Measurements from ENCODE around the gene MAP2K3.
"Not testable (repeated sequence)": the region's sequence is repeated elsewhere in the genome, so short reads cannot be mapped to it uniquely, and the experiment has no call there.

MAP2K3 gene

DNA sequence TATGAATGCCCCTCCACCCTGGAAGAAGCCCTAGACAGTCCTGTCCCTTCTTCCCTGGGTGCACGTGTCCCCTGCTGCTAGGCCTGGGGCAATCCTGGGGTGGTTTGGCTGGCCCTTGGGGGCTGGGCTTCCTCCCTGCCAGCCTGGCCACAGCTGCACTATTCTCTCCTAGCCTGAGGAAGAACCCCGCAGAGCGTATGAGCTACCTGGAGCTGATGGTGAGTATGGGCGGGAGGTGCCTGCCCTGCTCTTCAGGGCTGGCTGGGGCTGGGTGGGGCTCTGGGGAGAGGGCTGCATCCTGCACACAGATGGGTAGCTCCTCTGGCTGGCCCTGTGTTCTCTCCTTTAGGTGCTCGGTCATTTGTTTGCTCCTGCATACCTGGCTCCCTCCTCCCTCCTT lies 28.8 kb downstream of the MAP2K3 start:
- no peak for DNase-seq (ENCODE audit: low read depth)
- no peak overlapping the region for H3K4me3 ChIP-seq (ENCODE audit: low read depth, low read length)
- in situ Hi-C loops (cut with HindIII; ENCODE audit: low sequenced_read_pairs) = no loop called here
- TF ChIP-seq, protein P1, sequence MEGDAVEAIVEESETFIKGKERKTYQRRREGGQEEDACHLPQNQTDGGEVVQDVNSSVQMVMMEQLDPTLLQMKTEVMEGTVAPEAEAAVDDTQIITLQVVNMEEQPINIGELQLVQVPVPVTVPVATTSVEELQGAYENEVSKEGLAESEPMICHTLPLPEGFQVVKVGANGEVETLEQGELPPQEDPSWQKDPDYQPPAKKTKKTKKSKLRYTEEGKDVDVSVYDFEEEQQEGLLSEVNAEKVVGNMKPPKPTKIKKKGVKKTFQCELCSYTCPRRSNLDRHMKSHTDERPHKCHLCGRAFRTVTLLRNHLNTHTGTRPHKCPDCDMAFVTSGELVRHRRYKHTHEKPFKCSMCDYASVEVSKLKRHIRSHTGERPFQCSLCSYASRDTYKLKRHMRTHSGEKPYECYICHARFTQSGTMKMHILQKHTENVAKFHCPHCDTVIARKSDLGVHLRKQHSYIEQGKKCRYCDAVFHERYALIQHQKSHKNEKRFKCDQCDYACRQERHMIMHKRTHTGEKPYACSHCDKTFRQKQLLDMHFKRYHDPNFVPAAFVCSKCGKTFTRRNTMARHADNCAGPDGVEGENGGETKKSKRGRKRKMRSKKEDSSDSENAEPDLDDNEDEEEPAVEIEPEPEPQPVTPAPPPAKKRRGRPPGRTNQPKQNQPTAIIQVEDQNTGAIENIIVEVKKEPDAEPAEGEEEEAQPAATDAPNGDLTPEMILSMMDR (IDR thresholded peaks at IDR 0.05; ENCODE audit: low read depth, low read length, missing control alignments) = no peak

DNA sequence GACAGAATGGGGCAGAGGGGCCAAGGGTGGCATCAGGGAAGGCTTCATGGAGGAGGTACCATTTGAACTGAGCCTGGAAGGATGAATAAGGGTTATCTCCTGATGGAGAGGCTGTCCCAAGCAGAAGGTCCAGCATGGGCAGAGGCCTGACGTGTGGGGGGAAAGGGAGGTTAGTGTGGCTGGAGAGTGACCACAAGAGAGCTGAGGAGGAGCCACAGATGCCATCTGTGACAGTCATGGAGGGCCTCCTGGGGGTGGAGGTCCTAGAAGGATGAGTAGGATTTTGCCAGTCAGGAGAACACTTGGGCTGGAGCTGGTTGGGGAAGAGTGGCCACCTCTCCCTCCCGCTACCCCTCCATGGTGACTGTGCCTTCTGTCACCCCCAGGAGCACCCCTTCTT lies 29.2 kb downstream of the MAP2K3 start:
- H3K4me3 ChIP-seq (ENCODE audit: low read depth, low read length); in situ Hi-C loops (cut with HindIII; ENCODE audit: low sequenced_read_pairs); DNase-seq (ENCODE audit: low read depth): not testable (repeated sequence)

DNA sequence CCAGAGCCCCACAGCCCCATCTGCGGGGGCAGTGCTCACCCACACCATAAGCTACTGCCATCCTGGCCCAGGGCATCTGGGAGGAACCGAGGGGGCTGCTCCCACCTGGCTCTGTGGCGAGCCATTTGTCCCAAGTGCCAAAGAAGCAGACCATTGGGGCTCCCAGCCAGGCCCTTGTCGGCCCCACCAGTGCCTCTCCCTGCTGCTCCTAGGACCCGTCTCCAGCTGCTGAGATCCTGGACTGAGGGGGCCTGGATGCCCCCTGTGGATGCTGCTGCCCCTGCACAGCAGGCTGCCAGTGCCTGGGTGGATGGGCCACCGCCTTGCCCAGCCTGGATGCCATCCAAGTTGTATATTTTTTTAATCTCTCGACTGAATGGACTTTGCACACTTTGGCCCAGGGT lies 29.8 kb downstream of the MAP2K3 start:
- in situ Hi-C loops (cut with HindIII; ENCODE audit: low sequenced_read_pairs); DNase-seq (ENCODE audit: low read depth); H3K4me3 ChIP-seq (ENCODE audit: low read depth, low read length): not testable (repeated sequence)

DNA sequence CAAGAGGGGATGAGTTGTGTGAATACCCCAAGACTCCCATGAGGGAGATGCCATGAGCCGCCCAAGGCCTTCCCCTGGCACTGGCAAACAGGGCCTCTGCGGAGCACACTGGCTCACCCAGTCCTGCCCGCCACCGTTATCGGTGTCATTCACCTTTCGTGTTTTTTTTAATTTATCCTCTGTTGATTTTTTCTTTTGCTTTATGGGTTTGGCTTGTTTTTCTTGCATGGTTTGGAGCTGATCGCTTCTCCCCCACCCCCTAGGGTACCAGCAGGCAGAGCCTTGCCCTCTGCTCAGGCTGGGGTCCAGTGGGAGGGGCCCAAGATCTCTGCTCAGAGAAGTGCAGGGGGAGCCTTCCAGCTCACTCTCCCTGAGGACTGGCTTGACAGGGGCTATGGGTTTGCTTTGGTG lies 30.2 kb downstream of the MAP2K3 start:
- in situ Hi-C loops (cut with HindIII; ENCODE audit: low sequenced_read_pairs); H3K4me3 ChIP-seq (ENCODE audit: low read depth, low read length); DNase-seq (ENCODE audit: low read depth): not testable (repeated sequence)

DNA sequence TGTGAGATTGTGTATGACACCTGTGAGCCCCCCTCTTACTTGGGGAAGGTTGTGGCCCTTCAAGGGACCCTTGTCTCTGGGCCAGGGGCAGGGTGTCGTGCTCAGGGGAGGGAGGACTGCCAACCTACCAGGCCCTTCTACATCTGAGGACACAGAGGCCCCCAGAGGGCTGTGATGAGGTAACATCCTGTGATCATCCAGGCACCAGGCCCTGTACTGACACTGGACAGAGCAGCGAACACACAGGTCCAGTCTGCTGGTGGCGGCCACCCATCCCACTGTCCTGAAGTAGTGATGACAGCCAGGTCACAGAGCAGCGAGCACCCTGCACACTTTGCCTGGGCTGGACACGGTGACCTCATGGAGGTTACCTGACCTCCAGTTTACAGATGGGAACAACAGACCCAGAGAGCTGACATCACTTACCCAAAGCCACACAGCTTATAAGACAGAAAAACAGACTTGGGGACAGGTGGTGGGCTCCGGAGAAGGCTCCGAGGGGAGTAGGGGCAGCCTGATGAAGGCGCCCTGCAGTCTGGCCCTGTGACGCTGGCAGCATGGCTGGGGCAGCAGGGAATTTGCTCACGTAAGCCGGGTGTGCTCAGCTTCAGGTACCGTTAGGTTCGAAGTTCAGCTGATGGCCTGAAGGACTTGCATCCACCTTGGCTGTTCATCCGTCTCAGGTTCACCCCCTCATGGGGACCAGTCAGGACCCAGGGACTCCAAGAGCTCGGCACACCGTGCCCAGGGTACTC lies 30.9 kb downstream of the MAP2K3 start:
- H3K4me3 ChIP-seq (ENCODE audit: low read depth, low read length); in situ Hi-C loops (cut with HindIII; ENCODE audit: low sequenced_read_pairs); DNase-seq (ENCODE audit: low read depth): not testable (repeated sequence)

DNA sequence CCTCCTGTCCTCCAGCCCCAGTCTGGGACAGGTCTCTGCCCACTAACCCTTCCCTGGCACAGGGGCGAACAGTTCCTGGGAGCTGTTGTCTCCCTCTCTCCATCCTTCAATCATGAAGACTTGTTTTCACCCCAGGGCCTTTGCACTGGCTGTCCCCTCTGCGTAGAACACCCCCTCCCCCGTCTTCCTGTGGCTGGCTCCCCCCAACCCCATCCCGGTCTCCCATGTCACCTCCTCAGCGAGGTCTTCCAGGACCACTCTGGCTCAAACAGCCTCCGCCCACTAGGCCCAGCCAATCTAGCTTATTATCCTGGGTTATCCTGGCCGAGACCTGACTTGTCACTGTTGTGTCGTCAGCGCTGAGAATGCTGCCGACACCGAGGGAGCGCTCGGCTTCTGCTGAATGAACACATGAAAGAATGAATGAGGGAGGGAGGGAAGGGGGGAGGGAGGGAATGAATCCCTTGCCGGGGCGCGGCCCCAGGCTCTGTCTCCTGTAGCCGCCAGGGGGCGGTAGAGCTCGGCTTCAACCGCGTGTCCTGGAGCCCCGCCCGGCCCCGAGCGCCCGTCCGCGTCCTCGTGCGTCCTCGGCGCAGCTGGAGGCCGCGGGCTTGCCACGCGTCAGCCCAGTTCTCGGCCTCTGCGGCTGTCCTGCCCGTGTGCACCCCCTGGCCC lies 31.8 kb downstream of the MAP2K3 start:
- DNase-seq (ENCODE audit: low read depth); H3K4me3 ChIP-seq (ENCODE audit: low read depth, low read length); in situ Hi-C loops (cut with HindIII; ENCODE audit: low sequenced_read_pairs): not testable (repeated sequence)

DNA sequence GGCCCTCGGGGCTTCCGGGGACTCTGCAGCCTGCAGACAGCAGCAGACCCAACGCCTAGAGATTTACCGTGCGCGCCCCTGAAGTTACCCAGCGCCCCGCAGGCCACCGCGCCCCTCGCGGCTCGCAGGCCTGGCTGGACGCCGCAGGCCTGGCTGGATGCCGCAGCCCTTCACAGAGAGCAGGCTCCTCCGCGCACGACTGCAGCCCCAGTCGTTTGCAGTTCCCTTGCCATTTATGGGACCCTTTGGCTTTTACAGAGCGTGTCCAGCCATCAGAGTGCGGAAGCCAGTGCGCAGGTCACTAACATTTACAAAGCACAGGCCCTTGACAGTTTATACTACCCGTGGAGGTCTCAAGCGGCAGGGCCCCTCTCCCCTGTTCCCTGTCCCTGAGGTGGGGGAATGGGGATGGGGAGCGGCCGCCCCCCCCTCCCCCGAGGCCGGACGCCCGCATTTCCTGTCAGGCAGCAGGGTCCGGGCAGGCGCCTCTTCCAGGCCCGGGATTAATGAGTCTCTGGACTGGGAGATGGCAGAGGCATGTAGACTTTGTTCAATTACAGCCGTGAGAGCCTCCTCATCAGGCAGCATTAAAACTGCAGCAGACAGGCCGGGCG lies 32.5 kb downstream of the MAP2K3 start:
- in situ Hi-C loops (cut with HindIII; ENCODE audit: low sequenced_read_pairs); H3K4me3 ChIP-seq (ENCODE audit: low read depth, low read length); DNase-seq (ENCODE audit: low read depth): not testable (repeated sequence)

DNA sequence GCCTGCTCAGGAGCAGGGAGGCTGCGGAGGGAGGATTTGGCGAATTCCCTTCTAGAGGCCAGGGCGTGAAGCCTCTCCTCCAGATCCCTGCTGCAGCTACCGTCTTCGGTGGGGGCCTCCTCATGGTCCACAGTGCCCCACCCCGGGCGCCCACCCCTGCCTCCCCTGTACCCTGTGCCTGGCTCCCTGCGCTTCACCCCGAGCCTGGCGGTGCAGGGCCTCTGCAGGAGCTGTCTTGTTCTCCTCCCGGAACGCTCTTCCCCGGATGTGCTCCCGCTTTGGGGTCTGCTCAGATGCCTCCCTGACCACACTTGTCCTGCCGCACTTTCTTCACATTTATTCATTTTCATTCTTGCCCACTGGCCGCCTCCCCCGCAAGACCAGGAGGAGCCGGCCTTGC lies 33.3 kb downstream of the MAP2K3 start:
- in situ Hi-C loops (cut with HindIII; ENCODE audit: low sequenced_read_pairs); DNase-seq (ENCODE audit: low read depth); H3K4me3 ChIP-seq (ENCODE audit: low read depth, low read length): not testable (repeated sequence)

DNA sequence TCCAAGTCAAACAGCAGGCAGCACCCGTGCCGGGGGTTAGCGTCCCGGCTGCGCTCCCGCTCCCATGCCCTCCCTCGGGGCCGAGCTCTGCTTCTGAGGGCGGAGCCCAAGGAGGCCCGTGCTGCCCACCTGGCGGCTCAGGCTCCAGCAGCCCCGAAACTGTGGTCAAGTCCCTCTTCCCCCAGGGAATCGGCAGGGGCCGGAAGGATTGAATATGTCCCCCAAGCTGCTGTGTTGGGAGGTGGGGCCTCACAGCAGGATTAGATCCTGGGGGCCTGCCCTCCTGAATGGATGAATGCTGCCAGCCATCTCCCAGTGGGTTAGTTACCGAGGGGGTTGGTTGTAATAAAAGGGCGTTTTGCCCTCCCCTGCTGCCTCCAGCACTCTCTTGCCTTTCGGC lies 33.9 kb downstream of the MAP2K3 start:
- in situ Hi-C loops (cut with HindIII; ENCODE audit: low sequenced_read_pairs) = no loop called here
- no peak overlapping the region for H3K4me3 ChIP-seq (ENCODE audit: low read depth, low read length)
- no peak for DNase-seq (ENCODE audit: low read depth)
- TF ChIP-seq, protein P1 (IDR thresholded peaks at IDR 0.05; ENCODE audit: low read depth, low read length, missing control alignments) = no peak

DNA sequence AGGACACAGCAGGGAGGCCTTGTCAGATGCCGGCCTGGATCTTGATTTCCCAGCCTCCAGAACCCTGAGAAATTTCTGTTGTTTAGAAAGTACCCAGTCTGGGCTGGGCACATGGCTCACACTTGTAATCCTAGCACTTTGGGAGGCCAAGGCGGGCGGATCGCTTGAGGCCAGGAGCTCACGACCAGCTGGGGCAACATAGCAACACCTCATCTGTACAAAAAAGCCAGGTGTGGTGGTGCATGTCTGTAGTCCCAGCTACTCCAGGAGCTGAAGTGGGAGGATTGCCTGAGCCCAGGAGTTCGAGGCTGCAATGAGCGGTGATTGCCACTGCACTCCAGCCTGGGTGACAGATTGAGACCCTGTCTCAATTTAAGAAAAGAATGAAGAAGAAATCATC lies 34.3 kb downstream of the MAP2K3 start:
- in situ Hi-C loops (cut with HindIII; ENCODE audit: low sequenced_read_pairs); H3K4me3 ChIP-seq (ENCODE audit: low read depth, low read length); DNase-seq (ENCODE audit: low read depth): not testable (repeated sequence)

DNA sequence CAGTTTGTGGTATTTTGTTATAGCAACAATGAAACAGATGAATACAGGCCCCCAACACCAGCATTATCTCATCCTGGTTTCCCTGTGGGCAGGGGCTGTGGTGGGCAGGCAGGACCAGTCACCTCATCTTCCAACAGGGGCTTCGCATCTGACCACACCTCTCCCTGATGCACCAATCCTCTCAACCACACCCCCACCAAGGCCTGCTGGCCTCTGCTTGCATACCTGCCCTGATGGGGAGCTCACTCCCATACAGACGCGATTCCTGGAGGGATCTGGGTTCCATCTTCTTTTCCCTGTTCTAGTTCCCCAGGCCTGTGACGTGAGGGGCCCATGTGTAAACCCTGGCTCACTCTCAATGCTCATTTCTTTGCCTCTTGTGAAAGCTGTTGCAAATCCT lies 34.7 kb downstream of the MAP2K3 start:
- DNase-seq (ENCODE audit: low read depth); in situ Hi-C loops (cut with HindIII; ENCODE audit: low sequenced_read_pairs); H3K4me3 ChIP-seq (ENCODE audit: low read depth, low read length): not testable (repeated sequence)

DNA sequence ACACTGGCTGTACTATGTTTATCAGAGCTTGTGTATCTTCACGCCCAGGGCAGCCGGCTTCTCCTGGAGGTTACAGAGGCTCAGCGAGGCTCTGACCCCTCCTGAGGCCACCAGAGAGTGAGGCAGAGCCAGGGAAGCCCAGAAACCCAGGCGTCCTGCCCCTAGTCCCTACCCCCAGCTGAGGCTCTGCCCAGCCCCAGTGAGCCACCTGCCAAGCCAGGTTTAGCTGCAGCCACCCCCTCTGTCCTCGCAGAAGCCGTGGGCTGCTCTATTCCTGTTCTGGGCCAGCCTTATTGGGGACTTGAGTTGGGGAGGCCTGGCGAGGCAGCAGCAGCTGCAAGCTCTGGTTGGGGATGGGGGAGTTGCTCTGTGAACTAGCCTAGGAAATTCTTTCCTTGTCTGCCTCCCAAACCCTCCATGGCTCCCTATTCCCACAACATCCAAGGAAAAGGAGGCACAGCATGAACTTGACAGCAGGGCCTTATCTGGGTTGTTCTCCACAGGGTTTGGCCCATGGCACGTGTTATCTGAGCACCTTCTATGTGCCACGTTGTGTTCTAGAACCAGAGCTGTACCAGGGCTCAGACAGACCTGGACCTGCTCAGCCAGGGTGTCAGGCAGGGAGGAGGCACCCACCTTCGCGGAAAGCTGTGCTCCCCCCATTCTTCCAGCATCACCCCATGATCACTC lies 35.3 kb downstream of the MAP2K3 start:
- in situ Hi-C loops (cut with HindIII; ENCODE audit: low sequenced_read_pairs) = not testable (repeated sequence)

DNA sequence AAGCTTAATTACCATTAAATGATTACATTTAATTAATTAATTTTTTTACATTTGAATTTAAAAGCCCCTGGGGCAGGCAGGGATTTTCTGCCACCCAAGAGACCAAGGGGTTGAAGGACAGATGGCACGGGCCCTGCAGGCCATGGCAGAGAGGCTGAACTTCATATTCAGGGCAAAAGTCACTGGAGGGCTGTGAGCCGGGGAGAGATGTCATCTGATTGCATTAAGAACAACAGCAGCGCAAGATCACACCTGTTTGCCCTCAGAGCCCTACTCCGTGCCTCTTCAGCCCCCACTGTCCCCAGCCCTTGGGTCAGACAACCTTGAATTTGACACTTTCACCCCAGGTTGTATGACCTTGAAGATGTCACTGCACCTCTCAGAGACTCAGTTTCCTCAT lies 35.9 kb downstream of the MAP2K3 start:
- H3K4me3 ChIP-seq (ENCODE audit: low read depth, low read length); DNase-seq (ENCODE audit: low read depth); in situ Hi-C loops (cut with HindIII; ENCODE audit: low sequenced_read_pairs): not testable (repeated sequence)

More for the DNA sequence above, 35.3 kb downstream of the MAP2K3 start:
- not testable (repeated sequence) for DNase-seq (ENCODE audit: low read depth); H3K4me3 ChIP-seq (ENCODE audit: low read depth, low read length)

DNA sequence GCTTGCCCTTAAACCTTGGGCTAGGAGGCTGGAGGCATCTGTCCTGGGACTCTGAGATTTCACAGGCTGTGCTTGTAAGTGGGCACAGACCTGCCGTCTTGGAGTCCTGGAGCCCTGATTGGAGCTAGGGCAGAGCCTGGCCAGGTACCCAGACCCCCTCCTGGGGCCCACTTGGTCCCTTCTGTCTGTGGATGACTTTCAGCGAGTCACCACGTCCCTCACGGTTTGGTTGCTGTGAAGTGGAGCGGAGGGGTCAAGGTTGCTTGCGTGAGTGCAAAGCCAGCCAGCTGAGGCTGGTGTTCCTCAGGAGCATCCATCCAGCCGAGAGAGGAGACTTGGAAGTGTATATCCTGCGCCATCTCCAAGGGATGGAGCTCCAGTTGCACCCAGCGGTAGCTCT lies 36.5 kb downstream of the MAP2K3 start:
- not testable (repeated sequence) for DNase-seq (ENCODE audit: low read depth)

DNA sequence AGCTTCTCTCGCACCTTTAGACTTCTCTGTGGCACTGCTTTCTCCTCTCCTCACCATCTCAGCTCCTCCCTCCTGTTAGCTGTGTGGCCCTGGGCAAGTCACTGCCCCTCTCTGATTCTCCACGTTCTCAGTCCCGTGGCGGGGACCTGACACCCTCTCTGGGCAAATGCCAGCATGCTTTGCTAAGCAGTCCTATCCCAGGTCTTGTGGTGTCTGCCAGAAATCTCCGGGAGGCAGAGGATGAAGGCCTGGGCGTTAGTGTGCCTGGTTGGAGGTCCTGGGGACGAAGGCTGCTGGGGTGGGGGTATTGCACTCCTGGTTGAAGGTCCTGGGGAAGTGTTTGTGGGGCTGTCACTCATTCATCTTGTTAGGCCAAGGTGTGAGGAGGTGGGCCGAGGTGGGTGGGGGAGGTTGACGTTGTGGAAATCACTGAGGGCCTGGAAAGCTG lies 37.3 kb downstream of the MAP2K3 start:
- DNase-seq (ENCODE audit: low read depth); H3K4me3 ChIP-seq (ENCODE audit: low read depth, low read length); in situ Hi-C loops (cut with HindIII; ENCODE audit: low sequenced_read_pairs): not testable (repeated sequence)

More for the DNA sequence above, 36.5 kb downstream of the MAP2K3 start:
- H3K4me3 ChIP-seq (ENCODE audit: low read depth, low read length); in situ Hi-C loops (cut with HindIII; ENCODE audit: low sequenced_read_pairs): not testable (repeated sequence)
